H1 (cell line): ENCODE measurements around the gene MTAP. TPM values are rescaled to one million over a fixed set of nuclear protein-coding genes. Genes with fewer than 3 reads are reported as not detected.

Source experiments
- CTCF ChIA-PET: fragments of 300-600 bp; sonication (Branson Sonifier 250); formaldehyde crosslinking; loops from one replicate; lab custom pipeline; 2021; ENCODE audit not compliant: partially characterized antibody; lab: Charles Lee
- POLR2A ChIA-PET: fragments of 300-600 bp; sonication (Branson Sonifier 250); formaldehyde crosslinking; loops from one replicate; lab custom pipeline; 2021; ENCODE audit warnings: inconsistent platforms; ENCODE audit not compliant: partially characterized antibody; lab: Charles Lee
- DNase-seq, 2 experiments: peaks; one replicate each; pipeline versions ENCODE4 v3.0.0 to v3.0.0-alpha.2; 2010 to 2022; ENCODE audit warnings: low spot score in 2 of 2, low read depth in 1 of 2, mixed read lengths in 1 of 2
- FAIRE-seq: peaks from 2 replicates; lab custom pipeline; 2011; peaks lifted over from hg19 to GRCh38; lab: Jason Lieb, UNC
- H2AFZ ChIP-seq: 2 replicates; pipeline ENCODE4 v1.8.1; 2012; ENCODE audit warnings: low read length, inconsistent platforms
- H2AK5ac ChIP-seq: 2 replicates; pipeline ENCODE4 v1.6.1; 2013; ENCODE audit warnings: low read depth, low read length
- H2BK120ac ChIP-seq: replicated peaks from 2 replicates; pipeline ENCODE3; 2013; ENCODE audit warnings: low read depth, low read length, inconsistent platforms
- H2BK12ac ChIP-seq: 2 replicates; pipeline ENCODE4 v1.6.1; 2013; ENCODE audit warnings: low read depth, low read length
- H2BK15ac ChIP-seq: 2 replicates; pipeline ENCODE4 v1.6.1; 2013; ENCODE audit warnings: low read length
- H2BK20ac ChIP-seq: 2 replicates; pipeline ENCODE4 v1.6.1; 2013; ENCODE audit warnings: low read length
- H2BK5ac ChIP-seq: 2 replicates; pipeline ENCODE4 v1.6.1; 2013; ENCODE audit warnings: low read depth, low read length
- H3K14ac ChIP-seq: 2 replicates; pipeline ENCODE4 v1.6.1; 2013; ENCODE audit warnings: inconsistent platforms; ENCODE audit not compliant: insufficient read length
- H3K18ac ChIP-seq: 2 replicates; pipeline ENCODE4 v1.6.1; 2013; ENCODE audit warnings: low read length; ENCODE audit errors: extremely low read depth
- H3K23ac ChIP-seq: 2 replicates; pipeline ENCODE4 v1.6.1; 2013; ENCODE audit warnings: inconsistent platforms; ENCODE audit not compliant: insufficient read length
- H3K23me2 ChIP-seq: 2 replicates; pipeline ENCODE4 v1.6.1; 2013; ENCODE audit warnings: low read depth, low read length
- H3K27ac ChIP-seq: 2 replicates; pipeline ENCODE4 v1.6.1; 2011; ENCODE audit warnings: low read depth, low read length, inconsistent platforms
- H3K27me3 ChIP-seq, 4 experiments: replicated peaks in 1 of 4; 1 replicate in 1 of 4; 2 replicates in 3 of 4; pipeline versions ENCODE4 v1.6.1 to v1.8.1; 2011 to 2013; ENCODE audit warnings: low read length in 3 of 4, mild to moderate bottlenecking in 3 of 4, inconsistent platforms in 2 of 4, mixed read lengths in 2 of 4, moderate library complexity in 1 of 4; ENCODE audit not compliant: control insufficient read depth in 3 of 4, insufficient read depth in 3 of 4; ENCODE audit errors: extremely low read depth in 1 of 4
- H3K36me3 ChIP-seq, 4 experiments: 2 replicates each; pipeline versions ENCODE4 v1.6.1 to v1.8.1; 2011 to 2013; ENCODE audit warnings: mild to moderate bottlenecking in 4 of 4, low read length in 3 of 4, moderate library complexity in 2 of 4, control low read depth in 1 of 4, inconsistent platforms in 1 of 4; ENCODE audit not compliant: insufficient read depth in 4 of 4, control insufficient read depth in 2 of 4
- H3K4ac ChIP-seq: replicated peaks from 2 replicates; pipeline ENCODE3; 2013; ENCODE audit warnings: low read length, low read depth, mixed read lengths, inconsistent platforms; ENCODE audit not compliant: insufficient read length
- H3K4me1 ChIP-seq, 4 experiments: replicated peaks in 1 of 4; 1 replicate in 1 of 4; 2 replicates in 3 of 4; pipeline versions ENCODE4 v1.6.1 to v1.8.1; 2011 to 2013; ENCODE audit warnings: low read length in 3 of 4, inconsistent platforms in 2 of 4, mixed read lengths in 1 of 4; ENCODE audit not compliant: insufficient read depth in 4 of 4, control insufficient read depth in 3 of 4
- H3K4me2 ChIP-seq, 2 experiments: 2 replicates each; pipeline versions ENCODE4 v1.6.1 to v1.8.1; 2011 to 2013; ENCODE audit warnings: low read depth in 2 of 2, low read length in 2 of 2, control low read depth in 1 of 2, inconsistent platforms in 1 of 2, mild to moderate bottlenecking in 1 of 2; ENCODE audit not compliant: insufficient read depth in 1 of 2
- H3K4me3 ChIP-seq, 4 experiments: fragments of 200-600, 300-600 bp in 1 of 4; sonication (generic), shearing (Covaris generic), sonication (Bioruptor Twin) in 1 of 4; 2 replicates each; pipeline versions ENCODE4 v1.5.1 to v1.8.1; 2011 to 2016; ENCODE audit warnings: low read length in 4 of 4, low read depth in 3 of 4, control low read depth in 2 of 4, inconsistent platforms in 2 of 4, mild to moderate bottlenecking in 2 of 4, mixed read lengths in 1 of 4, moderate library complexity in 1 of 4; ENCODE audit not compliant: insufficient read depth in 2 of 4; ENCODE audit errors: extremely low read depth in 1 of 4
- H3K56ac ChIP-seq: replicated peaks from 2 replicates; pipeline ENCODE3; 2013; ENCODE audit warnings: low read depth, mild to moderate bottlenecking, mixed read lengths, low read length, inconsistent platforms; ENCODE audit not compliant: insufficient read length
- H3K79me1 ChIP-seq: 2 replicates; pipeline ENCODE4 v1.6.1; 2013; ENCODE audit warnings: low read depth, low read length, control low read depth
- H3K79me2 ChIP-seq, 2 experiments: 2 replicates each; pipeline versions ENCODE4 v1.6.1 to v1.8.1; 2012 to 2013; ENCODE audit warnings: low read length in 2 of 2, mild to moderate bottlenecking in 2 of 2, inconsistent platforms in 1 of 2; ENCODE audit not compliant: insufficient read depth in 2 of 2, control insufficient read depth in 1 of 2
- H3K9ac ChIP-seq, 4 experiments: replicated peaks in 1 of 4; 1 replicate in 1 of 4; 2 replicates in 3 of 4; pipeline versions ENCODE4 v1.6.1 to v1.8.1; 2011 to 2013; ENCODE audit warnings: low read depth in 3 of 4, low read length in 3 of 4, control low read depth in 2 of 4, mild to moderate bottlenecking in 2 of 4, moderate library complexity in 2 of 4, inconsistent platforms in 1 of 4; ENCODE audit errors: extremely low read depth in 1 of 4
- H3K9me3 ChIP-seq, 2 experiments: 2 replicates each; pipeline versions ENCODE4 v1.6.1 to v1.8.1; 2012 to 2013; ENCODE audit warnings: mild to moderate bottlenecking in 2 of 2, moderate library complexity in 2 of 2, control low read depth in 1 of 2, inconsistent platforms in 1 of 2, low read depth in 1 of 2, low read length in 1 of 2, mixed read lengths in 1 of 2; ENCODE audit not compliant: insufficient read depth in 2 of 2
- H4K20me1 ChIP-seq, 2 experiments: replicated peaks in 1 of 2; 2 replicates each; pipeline versions ENCODE3 to v1.8.1; 2011 to 2013; ENCODE audit warnings: inconsistent platforms in 2 of 2, low read length in 2 of 2, mild to moderate bottlenecking in 1 of 2; ENCODE audit not compliant: insufficient read depth in 2 of 2, control insufficient read depth in 1 of 2
- H4K5ac ChIP-seq: 2 replicates; pipeline ENCODE4 v1.6.1; 2013; ENCODE audit warnings: low read length, low read depth, mixed read lengths, inconsistent platforms; ENCODE audit not compliant: insufficient read length
- H4K8ac ChIP-seq: 2 replicates; pipeline ENCODE4 v1.8.0; 2013; ENCODE audit warnings: mild to moderate bottlenecking, moderate library complexity, low read length, inconsistent platforms; ENCODE audit not compliant: insufficient read depth; ENCODE audit errors: extremely low read depth
- H4K91ac ChIP-seq: replicated peaks from 2 replicates; pipeline ENCODE3; 2013; ENCODE audit warnings: low read length, mixed read lengths, inconsistent platforms; ENCODE audit not compliant: insufficient read length
- CEBPB ChIP-seq: IDR thresholded peaks from 2 replicates; pipeline ENCODE4 v1.6.1; 2012; ENCODE audit warnings: low read depth, low read length
- CTCF ChIP-seq, 3 experiments: IDR thresholded peaks; 1 replicate in 2 of 3; 2 replicates in 1 of 3; pipeline versions ENCODE4 v1.5.1 to v1.6.1; 2011; ENCODE audit warnings: low read length in 3 of 3, mild to moderate bottlenecking in 3 of 3, inconsistent platforms in 2 of 3, low read depth in 1 of 3, moderate library complexity in 1 of 3; ENCODE audit not compliant: insufficient read depth in 1 of 3; ENCODE audit errors: control extremely low read depth in 1 of 3
- EP300 ChIP-seq, 2 experiments: IDR thresholded peaks; 1 replicate in 1 of 2; 2 replicates in 1 of 2; pipeline ENCODE4 v1.6.1; 2011 to 2012; ENCODE audit warnings: low read depth in 2 of 2, low read length in 2 of 2, mild to moderate bottlenecking in 2 of 2, borderline replicate concordance in 1 of 2, inconsistent platforms in 1 of 2, moderate library complexity in 1 of 2
- HDAC6 ChIP-seq: IDR thresholded peaks from one replicate; pipeline ENCODE4 v1.7.1; 2012; ENCODE audit warnings: low read depth, mild to moderate bottlenecking, inconsistent platforms, low read length, moderate library complexity
- NRF1 ChIP-seq: IDR thresholded peaks from 2 replicates; pipeline ENCODE4 v1.6.1; 2011; ENCODE audit warnings: mild to moderate bottlenecking, low read depth, low read length, improper control_type of control experiment
- POLR2AphosphoS5 ChIP-seq: IDR thresholded peaks from 2 replicates; pipeline ENCODE4 v1.6.1; 2011; ENCODE audit warnings: low read depth, low read length
- RNF2 ChIP-seq: fragments of 200-900, 300-1000 bp; sonication (generic); IDR thresholded peaks from 2 replicates; pipeline ENCODE4 v1.7.1; 2016; ENCODE audit warnings: borderline replicate concordance, low read depth, mild to moderate bottlenecking, antibody characterized with exemption, low read length; ENCODE audit not compliant: poor library complexity, severe bottlenecking; ENCODE audit errors: missing control alignments
- SP4 ChIP-seq: IDR thresholded peaks from 2 replicates; pipeline ENCODE4 v1.6.1; 2012; ENCODE audit warnings: low read length, inconsistent platforms
- whole genome bisulfite sequencing, 2 experiments: shearing (Covaris generic) in 1 of 2; methylation state at CpG; one replicate each; pipeline versions ENCODE4 v1.1.6 to v1.1.7; 2013 to 2015; ENCODE audit warnings: low lambda C conversion rate in 2 of 2, mixed read lengths in 2 of 2, inconsistent platforms in 1 of 2, low coverage in 1 of 2, missing lambda C conversion rate in 1 of 2; ENCODE audit not compliant: insufficient replicate concordance in 2 of 2, insufficient coverage in 1 of 2, insufficient read length in 1 of 2; ENCODE audit errors: extremely low coverage in 1 of 2, missing lambda C conversion rate in 1 of 2; 5-methylcytosine and 5-hydroxymethylcytosine counted together
- polyA plus RNA-seq, 7 experiments: library from polyadenylated mRNA; depleted of rRNA in 3 of 7; stranded (reverse) in 5 of 7; unstranded in 2 of 7; fragments of >200 nt in 5 of 7; fragments of 200-250 nt in 2 of 7; gene quantifications; 1 replicate in 5 of 7; 2 replicates in 1 of 7; 4 replicates in 1 of 7; pipeline versions ENCODE4 v1.2.1 to v1.2.3, GENCODE V29; 2011 to 2013; ENCODE audit warnings: missing spikeins in 2 of 7, mixed read lengths in 2 of 7
- total RNA-seq: library from RNA; stranded (reverse); fragmentation: NEBNext Ultra II Directional; extraction: Animal tissue kit (Norgen Biotek cat#: 25700); gene quantifications from 2 replicates; pipeline ENCODE4 v1.2.1, GENCODE V29; 2021

MTAP gene
- total and polyA plus RNA-seq, 2 of the 8 experiments (the other 6 are each of a cell fraction or from before 2014, with no cell fraction given): 16.4 to 100 TPM

GRCh38 chr9:21872696-21873095 is 70.3 kb downstream of the MTAP start:
- H3K56ac ChIP-seq: no peak overlapping the region
- H3K4ac ChIP-seq: no peak overlapping the region
- H2AFZ ChIP-seq: no peak overlapping the region
- no peak overlapping the region for H2BK120ac ChIP-seq
- ChIA-PET POLR2A (interaction anchor here (1.7 kb wide), 1 partner anchor 11 kb away, joined by 3 read pairs; no protein-coding TSS in a partner anchor), CTCF (interaction anchor here (1.3 kb wide), 1 partner anchor 136 kb away, joined by 3 read pairs; the partner anchor contains the start of gene CDKN2B)
- no peak overlapping the region for H3K23ac ChIP-seq
- peaks cover 0 to 5% of the 10 kb centered on the region in 2 experiments; a peak in 1 of 4 replicates for H3K79me2 ChIP-seq
- H3K4me3 ChIP-seq: no peak overlapping the region
- no peak for FAIRE-seq
- no peak overlapping the region for H2BK5ac ChIP-seq
- 78% methylated on average over 1 of the region's 1 CpG; no CpG with 5 or more reads in 1 of the 2 experiments for WGBS, 2 experiments
- DNase-seq: no peak
- H3K18ac ChIP-seq: no peak overlapping the region
- H2BK12ac ChIP-seq: no peak overlapping the region
- H3K4me1 ChIP-seq: no peaks in the 10 kb centered on the region
- no peaks in the 10 kb centered on the region for H3K23me2 ChIP-seq
- H2BK20ac ChIP-seq: no peak overlapping the region
- H3K14ac ChIP-seq: no peak overlapping the region
- no peaks in the 10 kb centered on the region for H3K79me1 ChIP-seq
- H4K20me1 ChIP-seq: no peaks in the 10 kb centered on the region
- no peak overlapping the region for H3K27ac ChIP-seq
- no peak overlapping the region for H3K4me2 ChIP-seq
- H2BK15ac ChIP-seq: no peak overlapping the region
- H3K9me3 ChIP-seq: no peaks in the 10 kb centered on the region
- TF ChIP-seq RNF2 (no peak), CTCF (IDR thresholded peaks at IDR 0.05; ENCODE audit: control extremely low read depth in 1 of 3, insufficient read depth in 1 of 3, low read depth in 1 of 3, low read length in 3 of 3) (no peak), EP300 (IDR thresholded peaks at IDR 0.05; ENCODE audit: borderline replicate concordance in 1 of 2, low read depth in 2 of 2, low read length in 2 of 2) (no peak), POLR2AphosphoS5 (no peak), CEBPB (no peak), HDAC6 (no peak), NRF1 (no peak), SP4 (no peak)
- peaks cover 0 to 5% (median 0%) of the 10 kb centered on the region in 4 experiments; a peak in 3 of 8 replicates for H3K36me3 ChIP-seq
- no peak overlapping the region for H4K91ac ChIP-seq
- no peak overlapping the region for H3K9ac ChIP-seq
- no peaks in the 10 kb centered on the region for H3K27me3 ChIP-seq
- H2AK5ac ChIP-seq: no peak overlapping the region
- H4K5ac ChIP-seq: no peak overlapping the region
- no peak overlapping the region for H4K8ac ChIP-seq
